Measurements from ENCODE around the gene STOX2.

The STOX2 gene

GRCh38 chr4:183905081-183905592, at the start of gene STOX2:
STOX2 (plus strand) TSS chr4:183905307; CDS start chr4:183906791, 1,484 bp downstream.
- no peak for DNase-seq

GRCh38 chr4:183855323-183856190, 49.5 kb upstream of the STOX2 start:
- no peak for DNase-seq

- DNase-seq, result no peak
Observed at GRCh38 chr4:183857040-183857439, 48.1 kb upstream of the STOX2 start.

- DNase-seq, result no peak
Observed at GRCh38 chr4:183858011-183858615, 47.0 kb upstream of the STOX2 start.

GRCh38 chr4:183860119-183860518, 45.0 kb upstream of the STOX2 start:
- no peak for DNase-seq

- no peak for DNase-seq
Observed at GRCh38 chr4:183860731-183861130, 44.4 kb upstream of the STOX2 start.

- DNase-seq, result no peak
Observed at GRCh38 chr4:183861426-183861825, 43.7 kb upstream of the STOX2 start.

- no peak for DNase-seq
Observed at GRCh38 chr4:183863155-183863825, 41.8 kb upstream of the STOX2 start.

- no peak for DNase-seq
Observed at GRCh38 chr4:183867247-183867646, 37.9 kb upstream of the STOX2 start.

GRCh38 chr4:183870997-183871396, 34.1 kb upstream of the STOX2 start:
- no peak for DNase-seq

GRCh38 chr4:183871581-183871980, 33.5 kb upstream of the STOX2 start:
- DNase-seq, result no peak

GRCh38 chr4:183872531-183872930, 32.6 kb upstream of the STOX2 start:
- no peak for DNase-seq

- DNase-seq, result no peak
Observed at GRCh38 chr4:183873409-183874185, 31.5 kb upstream of the STOX2 start.

- DNase-seq, result no peak
Observed at GRCh38 chr4:183875251-183875825, 29.8 kb upstream of the STOX2 start.

GRCh38 chr4:183876268-183876934, 28.7 kb upstream of the STOX2 start:
- peak; percentile 74 for DNase-seq

GRCh38 chr4:183878251-183878970, 26.7 kb upstream of the STOX2 start:
- DNase-seq, result no peak

- no peak for DNase-seq
Observed at GRCh38 chr4:183885205-183885720, 19.8 kb upstream of the STOX2 start.

- no peak for DNase-seq
Observed at GRCh38 chr4:183887351-183887750, 17.8 kb upstream of the STOX2 start.

- no peak for DNase-seq
Observed at GRCh38 chr4:183888564-183888963, 16.5 kb upstream of the STOX2 start.

- DNase-seq, result no peak
Observed at GRCh38 chr4:183889190-183889589, 15.9 kb upstream of the STOX2 start.

GRCh38 chr4:183897193-183897592, 7.9 kb upstream of the STOX2 start:
- no peak for DNase-seq
